SU-DHL-6 (cell line): Measurements from ENCODE around the gene RSPRY1.

Source experiments
- H2AFZ ChIP-seq: fragments of 200-600 bp; sonication (generic); 2 replicates; pipeline ENCODE4 v1.6.1; 2014; ENCODE audit warnings: low read depth, mild to moderate bottlenecking, moderate library complexity, mixed read lengths, antibody characterized with exemption, low read length; ENCODE audit not compliant: severe bottlenecking
- H3F3A ChIP-seq: fragments of 200-600 bp; shearing (Covaris generic); 2 replicates; pipeline ENCODE4 v1.6.0; 2016; ENCODE audit warnings: antibody characterized with exemption, mild to moderate bottlenecking; ENCODE audit not compliant: insufficient read depth
- H3K27ac ChIP-seq: fragments of 200-600 bp; sonication (generic); 2 replicates; pipeline ENCODE4 v1.5.1; 2016; ENCODE audit warnings: low read depth, mild to moderate bottlenecking, low read length, moderate library complexity, mixed read lengths
- H3K27me3 ChIP-seq: fragments of 200-600 bp; sonication (generic), shearing (Covaris generic); 2 replicates; pipeline ENCODE4 v1.6.0; 2014; ENCODE audit warnings: mild to moderate bottlenecking, low read length
- H3K36me3 ChIP-seq: fragments of 200-600 bp; sonication (generic); 2 replicates; pipeline ENCODE4 v1.6.1; 2014; ENCODE audit warnings: mild to moderate bottlenecking, low read length, mixed read lengths
- H3K4me2 ChIP-seq: fragments of 300-600, 200-600 bp; shearing (Covaris generic), sonication (generic); 2 replicates; pipeline ENCODE4 v1.6.0; 2014; ENCODE audit warnings: low read length, low read depth, mild to moderate bottlenecking; ENCODE audit not compliant: poor library complexity, severe bottlenecking
- H3K4me3 ChIP-seq: fragments of 200-600 bp; sonication (generic); 2 replicates; pipeline ENCODE4 v1.5.1; 2014; ENCODE audit warnings: antibody characterized with exemption, low read length, mild to moderate bottlenecking, mixed read lengths; ENCODE audit not compliant: insufficient read depth, poor library complexity, severe bottlenecking
- H3K79me2 ChIP-seq: fragments of 200-600 bp; sonication (generic); 2 replicates; pipeline ENCODE4 v1.6.1; 2014; ENCODE audit warnings: mild to moderate bottlenecking, low read length, moderate library complexity; ENCODE audit not compliant: insufficient read depth
- H3K9ac ChIP-seq: fragments of 200-600 bp; sonication (generic); 2 replicates; pipeline ENCODE4 v1.7.0; 2014; ENCODE audit warnings: mild to moderate bottlenecking, low read length
- H3K9me2 ChIP-seq: fragments of 200-600 bp; sonication (generic); replicated peaks from 2 replicates; pipeline ENCODE4 v1.6.1; 2014; ENCODE audit warnings: low read length; ENCODE audit not compliant: insufficient read depth
- H3K9me3 ChIP-seq: fragments of 200-600 bp; sonication (generic); 2 replicates; pipeline ENCODE4 v1.6.1; 2014; ENCODE audit warnings: low read length, mixed read lengths; ENCODE audit not compliant: insufficient read depth
- H4K20me1 ChIP-seq: fragments of 200-600 bp; sonication (generic); 2 replicates; pipeline ENCODE4 v1.6.1; 2014; ENCODE audit warnings: low read depth, mild to moderate bottlenecking, antibody characterized with exemption, low read length, moderate library complexity, mixed read lengths
- CTCF ChIP-seq: fragments of 200-600 bp; sonication (generic); IDR thresholded peaks from one replicate; pipeline ENCODE4 v1.5.1; 2017; ENCODE audit warnings: antibody characterized with exemption, mild to moderate bottlenecking, low read length, moderate library complexity; ENCODE audit not compliant: insufficient read depth, poor library complexity, severe bottlenecking
- EZH2phosphoT487 ChIP-seq: fragments of 200-600 bp; sonication (generic), shearing (Covaris generic); conservative IDR thresholded peaks from 2 replicates; pipeline ENCODE4 v1.6.1; 2018; ENCODE audit warnings: mild to moderate bottlenecking, antibody characterized with exemption, low read length, moderate library complexity, mixed read lengths

RSPRY1 gene

GRCh38 chr16:57151369-57151768 lies 34.8 kb upstream of the RSPRY1 start:
- Histone ChIP-seq H4K20me1 (no peaks in the 10 kb centered on the region), H3K36me3 (peaks cover 5% of the 10 kb centered on the region; the same call in 1 of the 2 replicates), H2AFZ (no peak overlapping the region)

GRCh38 chr16:57152096-57153093 lies 33.7 kb upstream of the RSPRY1 start:
- no peaks in the 10 kb centered on the region for H3F3A ChIP-seq
- no peaks in the 10 kb centered on the region for H4K20me1 ChIP-seq
- no peak overlapping the region for H3K27ac ChIP-seq
- H3K36me3 ChIP-seq = peaks cover 5% of the 10 kb centered on the region; the same call in 1 of the 2 replicates
- H2AFZ ChIP-seq = no peak overlapping the region
- no peaks in the 10 kb centered on the region for H3K9me2 ChIP-seq
- no peaks in the 10 kb centered on the region for H3K9me3 ChIP-seq
- no peaks in the 10 kb centered on the region for H3K27me3 ChIP-seq
- no peaks in the 10 kb centered on the region for H3K79me2 ChIP-seq
- no peak overlapping the region for H3K4me3 ChIP-seq
- H3K4me2 ChIP-seq = no peak overlapping the region
- TF ChIP-seq CTCF = no peak
- no peak for TF ChIP-seq EZH2phosphoT487
- no peak overlapping the region for H3K9ac ChIP-seq

More at GRCh38 chr16:57151369-57151768, 34.8 kb upstream of the RSPRY1 start:
- no peaks in the 10 kb centered on the region for H3K9me3 ChIP-seq
- H3K79me2 ChIP-seq = no peaks in the 10 kb centered on the region
- no peaks in the 10 kb centered on the region for H3K27me3 ChIP-seq
- no peak overlapping the region for H3K27ac ChIP-seq
- H3K9ac ChIP-seq = no peak overlapping the region
- no peaks in the 10 kb centered on the region for H3F3A ChIP-seq
- H3K9me2 ChIP-seq = no peaks in the 10 kb centered on the region
- no peak overlapping the region for H3K4me2 ChIP-seq
- no peak overlapping the region for H3K4me3 ChIP-seq
- no peak for TF ChIP-seq CTCF
- TF ChIP-seq EZH2phosphoT487 = no peak

GRCh38 chr16:57153841-57154240 lies 32.3 kb upstream of the RSPRY1 start:
- H3K9me2 ChIP-seq = no peaks in the 10 kb centered on the region
- H3K36me3 ChIP-seq = peaks cover 9% of the 10 kb centered on the region; the same call in 1 of the 2 replicates
- H2AFZ ChIP-seq = no peak overlapping the region

More at GRCh38 chr16:57153841-57154240, 32.3 kb upstream of the RSPRY1 start:
- Histone ChIP-seq H3K27me3 (no peaks in the 10 kb centered on the region), H3F3A (no peaks in the 10 kb centered on the region), H3K79me2 (no peaks in the 10 kb centered on the region), H3K9ac (no peak overlapping the region), H3K4me2 (no peak overlapping the region), H3K9me3 (no peaks in the 10 kb centered on the region), H3K27ac (no peak overlapping the region), H3K4me3 (no peak overlapping the region), H4K20me1 (no peaks in the 10 kb centered on the region)
- TF ChIP-seq EZH2phosphoT487 = no peak
